ENCODE data around the gene CP.

DNA sequence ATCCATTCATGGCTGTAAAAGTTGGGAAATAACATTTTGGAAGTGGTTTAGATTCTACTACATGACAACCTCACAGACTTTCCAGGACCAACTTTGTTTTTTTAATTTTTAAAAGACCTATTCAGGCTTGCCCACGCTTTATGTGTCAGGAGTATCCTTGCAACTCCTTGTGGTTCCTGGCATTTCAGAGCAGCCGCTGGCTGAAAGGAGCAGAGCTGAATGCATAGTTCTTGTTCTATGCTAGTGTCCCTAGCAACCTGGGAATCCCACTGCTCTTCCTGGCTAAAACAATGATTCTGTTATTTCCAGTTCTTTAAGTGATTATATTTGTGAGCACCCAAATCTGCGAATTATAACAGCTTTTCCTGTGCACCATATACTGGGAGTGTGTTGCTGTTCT, 34.9 kb downstream of the CP start:
- TF ChIP-seq, protein P1, sequence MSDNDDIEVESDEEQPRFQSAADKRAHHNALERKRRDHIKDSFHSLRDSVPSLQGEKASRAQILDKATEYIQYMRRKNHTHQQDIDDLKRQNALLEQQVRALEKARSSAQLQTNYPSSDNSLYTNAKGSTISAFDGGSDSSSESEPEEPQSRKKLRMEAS (IDR thresholded peaks at IDR 0.05), result no peak
- TF ChIP-seq EGR1 (IDR thresholded peaks at IDR 0.05), result no peak

Measured in Ishikawa (cell line).